HG02798 (cell line): ENCODE data around the gene RILP.

Experiments used
- ATAC-seq: cut with Tn5 transposase; IDR thresholded peaks from one replicate; pipeline ENCODE4 v1.9.1; 2021; ENCODE audit warnings: mild to moderate bottlenecking; ENCODE audit not compliant: unreplicated experiment, poor library complexity

The RILP gene

DNA sequence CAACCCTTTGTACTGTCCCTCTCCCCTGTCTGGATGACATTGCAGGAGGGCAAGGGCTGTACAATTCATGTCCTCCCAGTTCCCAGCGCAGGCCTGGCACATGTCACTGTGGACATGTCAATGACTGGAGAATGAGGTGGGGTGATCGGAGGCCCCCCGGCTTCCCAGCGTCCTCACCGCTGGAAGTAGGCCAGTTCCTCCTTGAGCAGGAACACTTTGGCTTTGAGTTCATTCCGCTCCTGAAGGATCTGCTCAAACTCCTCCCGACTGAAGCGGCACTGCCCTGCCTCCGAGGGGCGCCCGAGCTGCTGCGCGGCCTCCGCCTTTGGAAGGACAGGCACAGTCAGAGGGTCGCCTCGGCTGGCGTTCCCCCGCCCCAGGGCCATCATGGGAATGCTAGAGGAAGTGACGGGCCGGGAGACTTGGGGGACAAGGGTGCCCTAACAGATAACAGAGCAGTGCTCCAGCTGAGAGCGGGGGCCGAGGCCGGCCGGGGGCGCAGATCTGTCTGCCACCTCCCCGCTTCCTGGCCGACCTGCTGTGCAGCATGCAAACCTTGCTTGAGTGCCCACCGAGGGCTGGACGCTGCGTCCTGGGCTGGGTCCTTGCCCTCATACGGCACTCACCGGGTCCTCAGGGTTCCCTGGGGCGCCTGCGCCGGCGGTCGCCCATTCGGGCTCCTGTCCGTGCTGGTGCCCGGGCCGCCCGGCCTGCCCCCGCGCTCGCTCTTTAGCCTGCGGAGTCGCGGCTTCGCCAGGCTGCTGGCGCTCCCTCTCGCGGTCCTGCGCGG, 1.3 kb downstream of the RILP start:
- peak; percentile 1 for ATAC-seq

DNA sequence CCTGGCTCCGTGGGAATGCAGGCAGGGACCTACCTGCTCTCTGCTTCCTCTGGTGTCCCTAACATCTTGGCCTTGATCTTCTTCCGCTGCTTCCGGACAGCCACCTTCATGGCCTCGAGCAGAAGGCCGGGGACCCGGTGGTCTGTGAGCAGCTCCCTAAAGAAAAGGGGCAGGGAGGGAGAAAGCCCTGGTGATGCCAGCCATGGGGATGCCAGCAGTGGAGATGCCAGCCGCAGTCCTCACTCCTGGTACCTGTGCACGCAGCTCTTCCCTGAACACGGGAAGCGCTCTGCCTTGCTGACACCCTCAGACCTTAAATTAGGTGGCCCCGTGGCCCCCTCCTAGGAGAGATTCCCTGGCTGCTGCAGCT, 1.9 kb downstream of the RILP start:
- no peak for ATAC-seq

DNA sequence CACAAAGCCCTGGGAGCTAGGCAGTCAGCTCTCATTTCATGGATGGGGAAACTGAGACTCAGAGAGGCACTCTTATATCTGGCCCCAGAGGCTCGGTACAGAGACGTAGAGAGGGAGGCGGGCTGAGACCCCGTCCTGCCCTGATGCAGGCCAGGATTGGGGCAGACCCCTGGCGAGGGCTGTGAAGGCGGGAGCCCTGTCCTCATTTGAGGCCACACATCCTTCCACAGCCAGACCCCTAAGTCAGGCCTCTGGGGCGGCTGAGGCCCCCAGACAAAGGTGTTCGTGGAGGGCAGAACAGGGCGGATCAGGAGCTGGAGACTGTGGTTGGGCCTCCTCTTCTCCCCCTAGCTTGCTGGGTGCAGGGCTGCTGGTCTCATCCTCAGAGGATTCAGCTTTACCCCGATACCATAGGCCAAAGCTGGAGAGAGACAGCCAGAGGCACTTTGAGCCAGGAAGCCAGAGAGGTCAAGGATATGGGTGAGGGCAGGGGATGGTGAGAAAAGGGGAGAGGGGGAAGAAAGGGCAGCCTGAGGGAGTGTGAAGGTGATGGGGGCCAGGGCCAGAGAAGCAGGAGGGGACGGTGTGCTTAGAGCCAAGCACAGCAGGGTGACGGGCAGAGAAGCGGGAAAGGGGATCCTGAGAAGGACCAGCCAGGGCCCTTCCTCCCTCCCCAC, 3.3 kb downstream of the RILP start:
- ATAC-seq, result no peak

DNA sequence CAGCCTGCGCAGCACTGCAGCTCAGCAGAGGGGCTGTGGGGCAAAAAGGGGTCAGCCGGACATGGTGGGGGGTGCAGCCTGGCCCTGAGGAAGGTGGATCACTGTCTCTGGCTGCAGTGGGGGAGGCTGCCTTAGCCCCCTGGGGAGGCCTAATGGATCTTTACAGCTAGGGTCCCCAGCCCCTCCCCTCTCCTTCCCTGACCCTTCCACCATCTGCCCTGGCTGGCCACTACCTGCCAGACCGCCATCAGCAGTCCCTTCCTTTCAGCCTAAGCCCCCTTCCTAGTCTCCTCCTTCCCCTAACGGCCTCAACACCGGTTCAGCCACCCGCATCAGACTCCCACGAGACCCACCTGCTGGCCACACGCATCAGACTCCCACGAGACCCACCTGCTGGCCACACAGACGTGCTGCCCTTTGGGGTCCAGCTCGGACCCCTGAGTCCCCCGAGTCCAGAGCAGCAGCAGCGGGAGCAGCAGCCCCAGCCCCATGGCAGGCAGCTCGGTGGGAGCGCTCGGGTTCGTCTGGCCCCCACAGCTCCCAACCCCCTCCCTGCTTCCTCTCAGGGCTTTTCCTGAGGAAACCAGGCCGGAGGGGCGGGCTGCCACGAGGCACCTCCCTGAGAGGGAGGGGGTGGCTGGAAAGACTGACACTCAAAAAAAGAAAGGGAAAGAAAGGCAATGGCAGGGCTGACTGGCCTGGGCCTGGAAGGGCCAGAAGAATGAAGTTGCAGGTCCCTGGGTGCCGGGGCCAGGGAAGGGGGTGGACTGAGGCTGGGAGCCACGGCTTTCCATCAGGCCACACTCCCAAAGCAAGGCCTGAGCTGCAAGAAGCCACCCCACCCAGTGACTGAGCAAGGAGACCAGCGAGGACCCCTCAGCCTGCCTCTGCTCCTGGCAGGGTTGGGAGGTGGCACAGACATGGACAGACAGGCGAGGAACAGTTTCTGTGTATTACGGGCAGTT, 4.2 kb downstream of the RILP start, which contains the start of gene SCARF1:
SCARF1 (minus strand) TSS at position 526 of the 965 bp plus-strand sequence; CDS start at position 491, 35 bp downstream.
- no peak for ATAC-seq

DNA sequence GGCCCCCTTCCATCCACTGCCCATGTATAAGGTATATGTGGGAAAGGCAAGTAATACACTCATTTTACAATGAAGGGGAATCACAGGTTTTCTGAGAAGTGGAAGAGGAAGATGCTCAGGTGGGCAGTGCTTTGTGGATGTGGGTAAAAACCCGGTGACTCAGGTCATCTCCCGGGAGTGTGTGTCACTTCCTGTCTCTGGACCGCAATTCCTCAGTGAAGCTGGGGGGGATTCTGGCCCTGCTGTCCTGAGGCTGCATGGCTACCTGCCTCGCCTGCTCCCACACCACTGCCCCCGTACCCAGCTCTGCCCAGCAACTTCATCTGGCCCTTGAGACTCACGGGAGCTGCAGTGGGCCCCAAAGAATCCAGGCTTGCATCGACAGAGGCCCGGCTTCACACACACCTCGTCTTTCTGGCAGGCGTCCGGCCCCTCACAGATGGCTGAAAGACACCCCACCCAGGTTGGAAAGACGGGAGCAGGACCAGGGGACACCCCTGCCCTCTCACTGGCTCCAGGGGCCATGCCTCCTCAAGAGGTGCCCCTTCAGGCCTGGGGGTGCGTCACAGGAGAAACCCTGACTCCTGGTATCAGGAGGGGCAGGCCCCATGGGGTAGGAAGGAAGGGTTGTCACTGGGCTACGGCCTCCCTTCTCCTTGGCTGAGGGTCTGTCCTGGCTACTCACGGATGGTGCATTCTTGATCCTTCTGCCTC, 5.0 kb downstream of the RILP start:
- no peak for ATAC-seq

DNA sequence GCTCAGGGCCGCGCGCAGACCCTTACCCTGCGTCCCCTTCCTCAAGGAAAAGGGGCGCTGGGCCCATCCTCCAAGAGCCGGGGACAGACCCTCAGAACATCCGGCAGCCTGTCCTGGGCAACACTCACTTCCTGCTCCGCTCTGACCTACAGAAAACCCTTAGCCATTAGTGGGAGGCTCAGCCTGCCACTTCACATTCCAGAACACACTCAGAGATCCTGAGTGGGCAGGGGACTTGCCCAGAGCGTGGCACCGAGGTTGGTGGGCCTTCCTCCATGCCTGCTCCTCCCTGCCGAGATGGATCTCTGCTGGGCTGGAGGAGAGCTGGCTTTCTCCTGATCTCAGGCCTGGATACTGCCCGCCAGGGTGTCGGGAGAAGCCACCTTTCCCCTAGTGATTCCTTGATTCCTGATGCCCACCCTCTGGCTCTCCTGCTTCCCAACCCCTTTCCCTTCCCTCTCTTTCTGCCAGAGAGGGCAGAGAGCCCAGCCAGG, 5.6 kb downstream of the RILP start:
- no peak for ATAC-seq

DNA sequence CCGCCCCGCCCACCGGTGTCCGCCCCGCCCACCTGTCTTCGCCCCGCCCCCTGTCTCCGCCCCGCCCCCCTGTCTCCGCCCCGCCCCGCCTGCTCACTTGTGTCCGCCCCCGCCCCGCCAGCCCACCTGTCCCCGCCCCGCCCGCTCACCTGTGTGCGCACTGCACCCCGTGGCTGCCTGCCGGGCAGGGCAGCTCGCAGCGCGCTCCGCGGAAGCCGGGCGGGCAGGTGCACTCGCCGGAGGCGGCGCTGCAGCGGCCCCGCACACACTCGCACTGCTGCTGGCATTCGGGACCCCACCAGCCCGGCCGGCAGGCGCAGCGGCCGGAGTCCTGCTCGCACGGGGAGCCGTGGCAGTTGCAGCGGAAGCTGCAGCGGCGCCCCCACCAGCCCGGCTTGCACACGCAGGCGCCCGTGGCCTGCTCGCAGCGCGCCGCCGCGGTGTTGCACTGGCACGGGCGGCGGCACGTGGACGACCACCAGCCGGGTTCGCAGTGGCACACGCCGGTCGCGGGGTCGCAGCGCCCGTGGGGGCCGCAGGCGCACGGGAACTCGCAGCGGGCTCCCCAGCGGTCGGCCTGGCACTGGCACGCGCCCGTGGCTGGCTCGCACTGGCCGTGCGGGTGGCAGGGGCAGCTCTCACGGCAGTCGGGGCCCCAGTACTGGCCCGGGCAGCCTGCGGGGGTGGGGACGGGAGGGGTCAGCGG, 6.2 kb downstream of the RILP start:
- ATAC-seq, result peak; percentile 23

DNA sequence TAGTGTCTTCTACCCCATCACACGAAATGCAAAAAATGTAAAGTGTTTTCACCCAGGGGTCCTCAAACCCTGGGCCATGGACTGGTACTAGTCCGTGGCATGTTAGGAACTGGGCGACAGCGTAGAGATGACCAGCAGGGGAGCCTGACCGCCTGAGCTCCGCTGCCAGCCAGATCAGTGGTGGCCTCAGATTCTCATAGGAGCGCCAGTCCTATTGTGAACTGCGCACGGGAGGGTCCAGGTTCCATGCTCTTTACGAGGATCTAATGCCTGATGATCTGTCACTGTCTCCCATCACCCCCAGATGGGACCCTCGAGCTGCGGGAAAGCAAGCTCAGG, 8.6 kb downstream of the RILP start:
- ATAC-seq, result no peak

DNA sequence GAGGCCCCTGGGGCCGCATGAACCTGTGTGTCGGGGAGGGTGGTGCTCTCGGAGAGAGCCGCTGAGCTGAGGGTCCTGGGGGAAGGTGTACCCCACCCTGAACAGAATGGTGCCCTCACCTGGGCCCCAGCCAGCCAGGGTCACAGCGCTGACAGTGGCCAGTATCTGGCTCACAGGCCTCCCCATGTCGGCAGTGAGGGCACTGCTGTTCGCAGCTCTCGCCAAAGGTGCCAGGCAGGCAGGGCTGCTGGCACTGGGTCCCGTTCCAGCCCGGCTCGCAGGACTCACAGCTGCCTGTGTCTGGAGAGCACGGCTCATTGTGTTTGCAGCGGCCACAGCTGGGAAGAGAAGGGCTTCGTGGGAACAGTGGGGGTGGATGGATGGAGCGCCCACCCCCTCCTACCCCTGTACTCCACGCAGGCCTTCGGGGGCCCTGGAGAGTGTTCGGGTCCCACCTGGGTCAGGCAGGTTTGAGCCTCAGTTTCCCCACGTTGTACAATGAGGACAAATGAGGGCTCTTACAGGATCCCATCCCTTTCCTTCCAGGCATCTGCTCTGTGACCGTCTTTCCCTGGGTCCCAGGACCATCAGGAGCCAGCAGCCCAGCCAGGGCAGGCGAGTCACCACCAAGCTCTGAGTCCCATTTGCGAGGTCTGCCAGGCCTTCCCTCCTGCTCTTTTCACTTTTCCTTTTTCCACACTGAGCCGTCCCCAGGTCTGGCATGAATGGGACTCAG, 9.2 kb downstream of the RILP start:
- ATAC-seq, result no peak

DNA sequence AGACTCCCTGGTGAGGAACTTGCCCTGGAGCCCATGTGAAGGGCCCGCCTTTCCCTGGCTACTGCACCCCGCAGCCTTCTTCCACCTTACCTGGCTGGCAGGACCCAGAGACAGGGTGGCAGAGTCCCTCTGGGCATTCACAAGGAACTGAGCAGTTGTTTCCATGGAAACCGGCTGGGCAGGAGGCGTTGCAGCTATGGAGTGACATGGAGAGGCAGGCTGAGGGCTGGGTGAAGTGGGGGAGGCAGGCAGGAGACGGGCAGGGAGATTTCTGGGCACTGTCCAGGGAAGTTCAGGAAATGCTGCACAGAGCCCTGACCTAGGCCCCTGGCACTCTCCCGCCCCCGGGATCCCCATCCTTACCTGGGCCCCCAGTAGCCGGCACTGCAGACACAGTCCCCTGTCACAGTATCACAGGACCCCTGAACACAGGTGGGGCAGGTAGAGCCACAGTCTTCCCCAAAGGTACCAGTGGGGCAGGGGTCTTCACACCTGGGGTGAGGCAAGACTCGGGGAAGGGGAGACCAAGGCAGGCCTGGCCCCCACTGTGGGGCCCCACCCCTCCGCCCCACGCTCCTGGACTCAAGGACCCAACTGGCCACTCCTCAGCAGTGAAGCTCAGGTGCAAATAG, 10.0 kb downstream of the RILP start:
- ATAC-seq, result no peak

DNA sequence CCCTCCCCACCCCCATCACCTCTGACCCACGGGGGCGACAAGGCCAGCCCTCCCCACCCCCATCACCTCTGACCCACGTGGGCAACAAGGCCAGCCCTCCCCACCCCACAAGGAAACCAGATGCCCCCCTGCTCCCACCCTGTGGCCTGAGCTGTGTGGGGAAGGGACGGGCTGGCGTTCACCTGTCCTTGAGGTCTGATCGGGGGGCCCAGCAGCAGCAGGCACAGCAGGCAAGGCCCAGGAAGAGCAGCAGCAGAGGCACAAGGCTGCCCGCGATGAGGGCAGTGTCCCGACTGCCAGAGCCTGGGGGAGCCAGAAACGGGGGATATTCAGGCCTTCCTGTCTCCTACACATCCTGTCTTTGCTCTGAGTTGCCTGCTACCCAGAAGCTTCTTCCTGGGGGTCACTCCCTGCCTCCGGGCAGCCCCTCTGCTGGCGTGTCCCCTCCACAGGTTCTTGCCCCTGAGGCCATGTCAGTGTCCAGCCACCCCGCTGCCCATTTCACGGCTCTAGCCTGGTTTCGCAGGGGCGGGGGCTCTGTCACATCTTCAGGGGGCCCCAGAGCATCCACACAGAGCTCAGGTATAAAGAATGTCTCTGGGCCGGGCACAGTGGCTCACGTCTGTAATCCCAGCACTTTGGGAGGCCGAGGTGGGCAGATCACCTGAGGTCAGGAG, 10.9 kb downstream of the RILP start:
- ATAC-seq, result no peak

DNA sequence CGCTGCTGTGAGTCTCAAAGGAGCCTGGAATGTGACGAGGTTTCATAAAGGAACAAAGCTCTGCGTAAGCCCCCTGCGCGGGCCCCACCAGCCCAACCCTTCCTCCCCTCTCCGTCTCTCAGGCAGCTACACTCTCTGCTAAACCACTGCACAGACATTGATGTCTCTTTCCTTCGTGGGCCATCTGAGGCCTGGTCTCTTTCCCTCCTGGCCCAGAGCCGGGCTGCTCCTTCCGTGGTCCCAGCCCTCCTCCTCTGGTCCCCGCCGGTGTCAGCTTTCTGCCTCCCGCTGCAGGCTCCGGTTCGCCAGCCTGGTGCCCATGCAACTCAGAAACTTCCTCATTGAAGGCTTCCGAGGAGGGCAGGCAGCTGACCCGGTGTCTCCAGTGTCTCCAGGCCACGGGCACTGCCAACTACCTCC, 11.5 kb downstream of the RILP start:
- no peak for ATAC-seq

DNA sequence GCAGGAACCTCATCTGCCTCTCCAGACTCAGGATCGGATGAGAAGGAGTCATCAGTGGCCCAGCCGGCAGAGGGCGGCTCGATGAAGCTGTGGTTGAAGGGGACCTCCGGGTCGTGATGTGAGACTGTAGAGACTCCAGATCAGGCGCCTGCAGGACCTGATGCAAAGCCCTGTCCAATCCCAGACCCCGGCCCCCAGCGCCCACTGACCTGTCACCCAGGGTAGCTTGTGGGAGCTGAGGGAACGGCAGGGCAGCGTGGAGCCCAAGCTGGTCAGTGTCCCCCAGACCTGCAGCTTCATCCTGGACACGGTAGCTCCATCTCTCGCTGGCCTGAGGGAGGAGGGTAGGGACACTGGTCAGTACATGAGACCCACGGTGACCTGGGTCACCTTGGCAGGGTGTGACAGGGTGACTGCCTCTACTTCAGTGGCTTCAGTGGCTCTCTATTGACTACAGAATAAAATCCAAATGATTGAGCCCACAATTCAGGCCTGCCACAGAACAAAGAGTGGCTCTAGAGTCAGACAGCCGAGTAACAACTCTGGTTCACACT, 12.9 kb downstream of the RILP start:
- no peak for ATAC-seq

DNA sequence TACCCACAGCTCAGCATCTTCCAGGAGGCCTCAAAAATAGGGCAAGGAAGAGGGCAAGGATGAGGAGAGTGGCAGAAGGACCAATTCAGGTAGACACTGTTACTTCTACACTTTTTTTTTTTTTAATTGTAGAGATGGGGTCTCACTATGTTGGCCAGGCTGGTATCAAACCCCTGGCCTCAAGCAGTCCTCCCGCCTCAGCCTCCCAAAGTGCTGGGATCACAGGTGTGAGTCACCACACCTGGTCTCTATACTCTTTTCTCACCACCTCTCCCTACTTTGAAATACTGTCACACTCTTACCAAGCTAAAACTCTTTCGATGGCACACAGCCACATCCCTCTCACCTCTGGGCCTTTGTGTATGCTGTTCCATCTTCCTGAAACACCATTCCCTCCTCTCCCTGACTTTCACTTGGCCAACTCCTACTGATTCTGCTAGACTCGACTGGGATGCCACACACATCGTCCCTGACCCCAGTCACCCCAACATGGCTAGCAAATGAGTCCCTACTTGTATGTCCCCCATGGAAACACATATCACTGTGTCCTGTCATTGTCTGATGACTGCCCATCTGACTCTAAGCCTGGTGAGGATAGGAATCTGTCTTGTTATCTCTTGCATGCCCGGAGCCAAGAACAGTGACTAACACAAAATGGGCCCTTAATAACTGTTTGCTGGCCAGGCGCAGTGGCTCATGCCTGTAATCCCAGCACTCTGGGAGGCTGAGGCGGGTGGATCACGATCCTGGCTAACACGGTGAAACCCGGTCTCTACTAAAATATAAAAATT, 13.8 kb downstream of the RILP start:
- ATAC-seq, result no peak

DNA sequence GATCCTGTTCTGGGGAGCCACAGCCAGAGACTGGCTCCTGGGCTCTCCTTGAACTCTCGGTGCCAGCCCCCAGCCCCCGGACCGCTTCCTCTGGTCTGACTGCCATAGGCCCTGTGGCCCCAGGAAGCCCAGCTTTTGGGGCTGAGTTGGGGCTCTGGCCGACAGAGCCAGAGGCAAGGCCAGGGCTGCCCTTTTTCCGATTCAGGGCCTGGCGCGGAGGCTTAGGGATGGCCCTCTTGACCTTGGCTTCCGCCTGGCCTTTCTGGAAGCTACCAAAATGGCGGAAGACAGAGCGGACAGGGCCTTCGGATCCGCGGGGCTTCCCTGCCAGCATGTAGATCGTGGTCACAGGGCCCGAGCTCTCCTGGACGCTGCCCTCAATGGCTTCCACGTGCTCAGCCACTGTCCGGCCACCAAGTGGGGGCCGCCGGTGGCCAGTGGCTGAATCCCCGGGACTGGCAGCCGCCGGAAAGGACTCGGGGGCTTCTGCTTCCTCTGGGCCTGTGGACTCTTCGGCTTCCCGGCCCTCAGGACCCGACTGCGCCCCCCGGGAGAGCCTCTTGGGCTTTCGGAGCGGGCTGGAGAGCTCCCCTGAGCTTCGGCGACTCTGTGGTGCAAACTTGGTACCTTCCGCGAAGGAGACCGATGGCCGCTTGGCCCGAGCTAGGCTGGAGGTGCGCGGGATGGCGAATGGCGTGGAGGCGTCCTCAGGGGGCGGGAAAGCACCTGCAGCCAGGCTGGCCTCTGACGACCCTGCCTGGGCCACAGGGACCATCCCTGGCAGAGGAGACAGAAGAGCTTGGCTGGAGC, 14.6 kb downstream of the RILP start:
- ATAC-seq, result no peak

DNA sequence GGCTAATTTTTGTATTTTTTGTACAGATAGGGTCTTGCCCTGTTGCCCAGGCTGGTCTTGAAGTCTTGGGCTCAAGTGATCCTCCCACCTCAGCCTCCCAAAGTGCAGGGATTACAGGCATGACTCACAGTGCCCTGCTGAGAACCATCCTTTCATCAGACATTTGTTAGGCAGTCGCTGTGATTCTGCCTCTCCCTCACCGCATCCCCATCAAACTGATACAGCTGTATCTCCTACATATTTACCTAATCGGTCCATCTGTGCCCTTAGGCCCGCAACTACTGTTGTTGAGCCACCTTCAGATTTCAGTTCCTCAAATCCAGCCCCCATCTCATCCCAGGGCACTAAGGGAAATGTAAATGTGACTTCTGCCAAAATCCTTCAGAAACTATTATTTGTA, 19.0 kb downstream of the RILP start:
- ATAC-seq, result no peak
